B cell (primary cell): ENCODE data around the gene PRR18.

Source experiments
- EZH2 ChIP-seq: IDR thresholded peaks from 2 replicates; pipeline ENCODE4 v1.6.1; 2012; ENCODE audit warnings: borderline replicate concordance, low read depth, mild to moderate bottlenecking, moderate library complexity, low read length; ENCODE audit not compliant: insufficient read depth, poor library complexity, severe bottlenecking
- TF ChIP-seq, protein P1 (sequence below): fragments of 200-600 bp; IDR thresholded peaks from one replicate; pipeline ENCODE4 v1.8.0; 2022; ENCODE audit warnings: antibody characterized with exemption, mild to moderate bottlenecking

DNA sequence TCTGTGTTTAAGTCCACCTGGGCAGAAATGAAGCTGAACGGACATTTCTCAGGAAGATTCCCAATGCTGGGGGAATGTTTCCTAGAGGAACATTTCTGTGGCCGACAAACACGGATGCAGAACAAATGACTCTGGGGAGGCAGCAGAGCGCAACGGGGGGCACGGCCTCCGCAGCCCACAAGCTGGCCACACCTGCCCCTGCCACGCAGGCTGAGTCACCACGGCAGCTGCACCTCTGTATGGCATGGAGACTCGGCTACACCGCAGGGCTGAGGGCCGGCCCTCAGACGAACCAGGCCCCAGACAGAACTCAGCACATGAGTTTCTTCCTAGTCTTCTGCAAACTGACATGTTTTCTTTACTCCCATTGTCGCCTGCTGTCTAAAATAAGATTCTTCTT lies 10.0 kb upstream of the PRR18 start:
- no peak for TF ChIP-seq EZH2
- TF ChIP-seq, protein P1, sequence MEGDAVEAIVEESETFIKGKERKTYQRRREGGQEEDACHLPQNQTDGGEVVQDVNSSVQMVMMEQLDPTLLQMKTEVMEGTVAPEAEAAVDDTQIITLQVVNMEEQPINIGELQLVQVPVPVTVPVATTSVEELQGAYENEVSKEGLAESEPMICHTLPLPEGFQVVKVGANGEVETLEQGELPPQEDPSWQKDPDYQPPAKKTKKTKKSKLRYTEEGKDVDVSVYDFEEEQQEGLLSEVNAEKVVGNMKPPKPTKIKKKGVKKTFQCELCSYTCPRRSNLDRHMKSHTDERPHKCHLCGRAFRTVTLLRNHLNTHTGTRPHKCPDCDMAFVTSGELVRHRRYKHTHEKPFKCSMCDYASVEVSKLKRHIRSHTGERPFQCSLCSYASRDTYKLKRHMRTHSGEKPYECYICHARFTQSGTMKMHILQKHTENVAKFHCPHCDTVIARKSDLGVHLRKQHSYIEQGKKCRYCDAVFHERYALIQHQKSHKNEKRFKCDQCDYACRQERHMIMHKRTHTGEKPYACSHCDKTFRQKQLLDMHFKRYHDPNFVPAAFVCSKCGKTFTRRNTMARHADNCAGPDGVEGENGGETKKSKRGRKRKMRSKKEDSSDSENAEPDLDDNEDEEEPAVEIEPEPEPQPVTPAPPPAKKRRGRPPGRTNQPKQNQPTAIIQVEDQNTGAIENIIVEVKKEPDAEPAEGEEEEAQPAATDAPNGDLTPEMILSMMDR: no peak
